ENCODE measurements around the gene HK2. TPM values are rescaled to one million over a fixed set of nuclear protein-coding genes. Genes with fewer than 3 reads are reported as not detected.

HK2 gene
- total RNA-seq, 6 experiments from 2014 or later = 0.48 to 23.0 (median 0.87) TPM

GRCh38 chr2:74884866-74885265, 50.9 kb downstream of the HK2 start:
- no peak for ATAC-seq
- intact Hi-C loops (cut with DNase I) = no loop called here
- Histone ChIP-seq H3K27ac (no peak overlapping the region), H3K36me3 (peaks cover 0 to 2% (median 0%) of the 10 kb centered on the region in 4 donors), H3K4me3 (no peak overlapping the region), H3K9me3 (no peaks in the 10 kb centered on the region), H3K27me3 (no peaks in the 10 kb centered on the region), H3K4me1 (no peaks in the 10 kb centered on the region)
- WGBS (ENCODE audit: insufficient coverage, low coverage, low lambda C conversion rate, missing lambda C conversion rate) = 70% methylated on average over 2 of the region's 5 CpGs
- TF ChIP-seq CTCF (IDR thresholded peaks at IDR 0.05) (no peak), POLR2A (IDR thresholded peaks at IDR 0.05) (no peak)
- DNase-seq = no peak

GRCh38 chr2:74886251-74886650, 52.3 kb downstream of the HK2 start:
- Histone ChIP-seq H3K4me3 (no peak overlapping the region), H3K27ac (no peak overlapping the region), H3K27me3 (no peaks in the 10 kb centered on the region), H3K36me3 (peaks cover 0 to 2% (median 0%) of the 10 kb centered on the region in 4 donors), H3K9me3 (no peaks in the 10 kb centered on the region), H3K4me1 (no peaks in the 10 kb centered on the region)
- intact Hi-C loops (cut with DNase I) = no loop called here
- TF ChIP-seq CTCF (IDR thresholded peaks at IDR 0.05) = no peak
- TF ChIP-seq POLR2A (IDR thresholded peaks at IDR 0.05) = no peak
- no peak for ATAC-seq
- WGBS (ENCODE audit: insufficient coverage, low coverage, low lambda C conversion rate, missing lambda C conversion rate) = 60% methylated on average over 7 of the region's 8 CpGs
- no peak for DNase-seq

GRCh38 chr2:74886811-74887210, 52.9 kb downstream of the HK2 start:
- peaks cover 0 to 2% (median 0%) of the 10 kb centered on the region in 4 donors for H3K36me3 ChIP-seq
- intact Hi-C loops (cut with DNase I) = no loop called here
- no peak overlapping the region for H3K27ac ChIP-seq
- no peak for DNase-seq
- no peaks in the 10 kb centered on the region for H3K9me3 ChIP-seq
- H3K4me3 ChIP-seq = no peak overlapping the region
- TF ChIP-seq POLR2A (IDR thresholded peaks at IDR 0.05) = no peak
- no peak for TF ChIP-seq CTCF (IDR thresholded peaks at IDR 0.05)
- WGBS (ENCODE audit: insufficient coverage, low coverage, low lambda C conversion rate, missing lambda C conversion rate) = 82% methylated on average over 4 of the region's 4 CpGs
- no peaks in the 10 kb centered on the region for H3K27me3 ChIP-seq
- H3K4me1 ChIP-seq = no peaks in the 10 kb centered on the region
- no peak for ATAC-seq

- peaks cover 0 to 2% (median 0%) of the 10 kb centered on the region in 4 donors for H3K36me3 ChIP-seq
- H3K9me3 ChIP-seq = no peaks in the 10 kb centered on the region
- H3K27ac ChIP-seq = no peak overlapping the region
- TF ChIP-seq CTCF (IDR thresholded peaks at IDR 0.05) = no peak
- TF ChIP-seq POLR2A (IDR thresholded peaks at IDR 0.05) = no peak
- no peak for DNase-seq
- H3K4me1 ChIP-seq = no peaks in the 10 kb centered on the region
- H3K4me3 ChIP-seq = no peak overlapping the region
- H3K27me3 ChIP-seq = no peaks in the 10 kb centered on the region
- no peak for ATAC-seq
- 45% methylated on average over 6 of the region's 7 CpGs for WGBS (ENCODE audit: insufficient coverage, low coverage, low lambda C conversion rate, missing lambda C conversion rate)
- intact Hi-C loops (cut with DNase I) = no loop called here
Measured at GRCh38 chr2:74887445-74887951, 53.6 kb downstream of the HK2 start.

All from right lobe of liver (tissue), 6 donors.